ENCODE results near the gene TRPM7.

DNA sequence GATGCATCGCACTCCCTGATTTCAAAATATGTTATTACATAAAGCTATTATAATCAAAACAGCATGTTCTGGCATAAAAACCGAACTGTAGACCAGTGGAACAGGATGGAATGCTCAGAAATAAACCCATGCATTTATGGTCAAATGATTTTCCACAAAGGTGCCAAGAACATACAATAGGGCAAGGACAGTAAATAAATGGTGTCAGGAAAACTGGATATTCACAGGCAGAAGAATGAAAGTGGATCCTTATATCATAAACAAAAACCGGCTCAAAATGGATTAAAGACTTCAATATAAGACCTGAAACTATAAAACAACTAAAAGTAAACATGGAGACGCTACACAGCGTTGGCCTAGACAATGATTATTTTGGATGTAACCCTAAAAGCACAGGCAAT lies 162.7 kb downstream of the TRPM7 start:
- TF ChIP-seq SUZ12 (IDR thresholded peaks at IDR 0.05; ENCODE audit: extremely low read depth, insufficient read depth, insufficient read length) (no peak), ZNF274 (IDR thresholded peaks at IDR 0.05; ENCODE audit: low read depth, low read length) (no peak)
